HT1080 (cell line): ENCODE measurements around the gene OR10AD1. TPM values are rescaled to one million over a fixed set of nuclear protein-coding genes. Genes with fewer than 3 reads are reported as not detected.

ENCODE experiments used
- DNase-seq: peaks from one replicate; pipeline ENCODE4 v3.0.0-alpha.2; 2015; ENCODE audit warnings: low read depth
- total RNA-seq: library from RNA; depleted of rRNA; stranded (reverse); fragments of >200 nt; shearing (Covaris generic); gene quantifications from 2 replicates; pipeline ENCODE4 v1.2.3, GENCODE V29; 2014

The OR10AD1 gene
- total RNA-seq, 1 experiment from 2014 or later = not detected

DNA sequence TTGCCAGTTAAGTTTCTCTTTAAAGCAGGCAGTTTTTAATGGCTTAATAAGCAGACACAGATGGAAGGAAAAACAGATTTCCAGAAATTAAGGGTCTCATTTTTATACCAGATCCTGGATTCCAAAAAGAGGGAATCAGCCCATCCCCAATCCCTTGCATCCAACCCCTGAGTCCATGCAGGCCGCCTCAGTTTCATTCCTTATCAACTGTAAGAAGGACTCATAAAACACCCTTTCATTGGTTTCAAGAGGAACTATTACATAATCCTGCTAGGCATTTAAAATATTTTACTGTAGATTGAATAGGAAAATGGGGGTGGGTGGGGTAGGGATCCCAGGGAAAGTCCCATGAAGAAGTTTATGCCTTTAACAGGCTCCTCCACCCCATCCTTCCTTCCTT lies 10.2 kb downstream of the OR10AD1 start:
- DNase-seq = no peak

DNA sequence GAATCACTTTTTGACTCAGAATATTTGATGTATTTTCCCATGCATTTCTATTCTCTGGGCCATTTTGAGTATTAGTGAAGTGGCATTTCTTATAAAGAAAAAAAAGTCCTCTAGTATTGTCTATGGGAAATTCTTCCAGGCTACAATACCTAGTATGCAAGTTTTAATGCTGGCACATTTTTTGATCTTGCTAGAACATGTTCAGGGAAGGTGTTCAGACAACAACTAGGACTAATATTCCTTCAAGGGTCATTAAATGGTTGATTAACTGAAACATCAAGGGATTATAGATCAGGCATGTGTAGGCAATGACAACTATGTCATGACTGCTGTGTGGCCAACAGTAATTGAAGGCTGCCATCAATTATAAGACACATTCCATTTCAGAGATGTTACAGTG lies 12.0 kb downstream of the OR10AD1 start:
- DNase-seq = no peak

DNA sequence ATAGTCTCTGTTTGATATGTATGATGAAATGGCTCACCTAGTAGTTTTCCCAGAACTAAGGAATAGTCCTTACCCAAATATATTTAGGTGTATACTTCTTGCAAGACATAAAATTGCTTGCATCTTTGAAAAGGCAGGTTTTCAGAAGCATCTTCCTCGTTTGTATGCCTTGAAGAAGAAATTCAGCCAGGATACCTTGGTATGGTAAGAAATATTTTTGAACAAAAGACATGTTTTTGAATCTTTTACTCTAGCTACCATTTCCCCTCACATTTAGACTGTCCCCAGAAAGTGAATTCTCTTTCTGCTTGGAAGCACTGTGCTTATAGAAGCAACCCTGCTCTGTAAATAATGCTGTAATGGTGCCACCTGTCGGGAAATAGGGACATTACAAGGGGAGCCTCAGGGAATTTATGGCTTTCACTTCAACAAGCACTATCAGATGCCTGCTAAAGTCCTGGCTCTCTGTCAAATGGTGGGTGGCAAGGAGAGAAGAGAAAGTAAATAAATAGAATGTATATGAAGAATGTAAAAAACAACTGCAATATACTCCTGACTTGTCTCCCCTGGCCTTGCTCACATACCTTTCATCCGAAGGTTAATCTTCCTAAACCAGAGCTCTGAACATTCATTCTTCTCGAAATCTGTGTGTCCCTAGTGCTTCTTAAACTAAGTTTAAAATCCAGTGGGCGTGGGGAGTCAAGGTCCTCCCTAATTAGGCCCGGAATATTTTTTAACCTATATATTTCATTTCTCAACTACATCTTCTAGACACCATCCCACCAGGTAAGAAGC lies 13.6 kb downstream of the OR10AD1 start:
- peak; percentile 61 for DNase-seq

DNA sequence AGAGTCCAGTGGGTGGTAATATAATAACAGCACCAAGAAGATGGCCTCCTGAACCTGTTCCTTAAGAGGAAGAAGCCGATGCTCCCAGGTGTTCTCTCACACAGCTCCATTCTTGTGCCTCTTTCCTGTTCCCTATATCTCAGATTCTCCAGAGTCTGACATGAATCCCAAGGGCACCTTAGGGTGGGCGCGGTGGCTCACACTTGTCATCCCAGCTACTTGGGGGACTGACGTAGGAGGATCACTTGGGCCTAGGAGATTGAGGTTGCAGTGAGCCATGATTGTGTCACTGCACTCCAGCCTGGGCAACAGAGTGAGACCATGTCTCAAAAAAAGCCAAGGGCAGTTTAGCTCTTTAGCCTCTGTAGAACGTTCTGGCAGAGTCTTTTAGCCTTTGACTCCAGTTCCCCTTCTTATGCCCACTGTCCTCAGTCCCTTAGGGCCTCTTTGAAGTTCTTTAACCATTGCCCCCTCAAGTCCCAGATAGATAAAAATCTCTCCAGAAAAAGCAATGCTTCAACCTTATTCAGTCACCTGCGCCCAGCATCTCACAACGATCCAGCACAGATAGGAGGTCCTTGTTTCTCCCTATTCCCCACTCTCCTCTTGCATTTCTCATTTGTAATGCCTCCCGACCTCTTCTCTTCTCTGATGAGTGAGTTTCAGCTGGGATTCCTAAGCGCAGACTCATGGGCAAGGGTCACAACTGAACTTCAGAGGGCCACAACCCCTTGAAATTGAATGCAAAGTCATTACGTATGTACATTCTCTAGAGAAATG lies 15.0 kb downstream of the OR10AD1 start:
- no peak for DNase-seq

DNA sequence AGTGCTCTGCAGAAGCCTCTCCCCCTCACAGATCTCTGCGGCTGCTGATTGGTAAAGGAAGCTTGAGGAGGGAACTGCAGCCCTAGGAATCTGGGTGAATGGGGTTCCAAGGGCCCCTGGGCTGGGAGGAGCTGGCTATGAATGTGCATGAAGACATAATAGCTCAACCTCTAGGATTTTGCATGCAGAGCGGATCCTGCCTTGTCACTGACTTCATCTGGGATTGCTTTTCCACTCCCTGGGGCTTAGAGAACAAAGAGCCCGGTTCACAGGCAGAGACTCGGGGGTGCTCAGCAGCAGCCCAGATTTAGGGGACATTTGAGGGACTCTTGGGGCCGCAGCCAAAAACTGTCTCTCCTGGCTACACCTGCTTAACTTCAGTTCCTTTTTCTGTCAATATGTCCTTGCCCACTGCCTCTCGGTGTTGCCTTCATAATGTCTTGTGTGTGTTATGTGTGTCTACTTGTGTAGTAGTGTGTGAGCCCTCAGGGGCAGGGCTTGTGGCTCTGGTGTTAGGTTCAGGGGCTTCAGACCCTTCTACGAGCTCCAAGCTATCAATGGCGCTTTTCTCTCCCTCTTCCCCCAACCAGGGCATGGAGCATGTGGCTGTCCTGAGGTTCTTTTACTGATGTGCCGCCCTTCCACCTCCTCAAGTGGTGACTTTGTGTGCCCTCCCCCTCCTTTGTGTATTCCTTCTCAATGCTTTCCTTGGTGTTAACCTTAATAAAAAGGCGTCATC lies 17.7 kb downstream of the OR10AD1 start:
- no peak for DNase-seq

DNA sequence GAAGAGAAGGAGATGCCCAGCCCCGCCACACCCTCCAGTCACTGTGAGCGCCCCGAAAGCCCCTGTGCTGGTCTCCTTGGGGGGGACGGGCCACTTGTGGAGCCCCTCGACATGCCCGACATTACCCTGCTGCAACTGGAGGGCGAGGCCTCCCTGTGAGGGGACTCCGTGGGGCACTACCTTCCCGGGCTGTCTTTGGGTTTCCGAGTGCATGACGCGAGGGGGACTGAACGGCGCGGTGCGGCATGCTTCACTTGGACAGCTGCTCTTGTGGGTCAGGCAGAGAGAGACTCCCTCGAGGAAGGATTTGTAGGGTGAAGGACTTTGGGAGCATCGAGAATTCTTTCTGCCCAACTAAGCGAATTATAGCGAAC lies 18.6 kb downstream of the OR10AD1 start:
- DNase-seq = no peak

DNA sequence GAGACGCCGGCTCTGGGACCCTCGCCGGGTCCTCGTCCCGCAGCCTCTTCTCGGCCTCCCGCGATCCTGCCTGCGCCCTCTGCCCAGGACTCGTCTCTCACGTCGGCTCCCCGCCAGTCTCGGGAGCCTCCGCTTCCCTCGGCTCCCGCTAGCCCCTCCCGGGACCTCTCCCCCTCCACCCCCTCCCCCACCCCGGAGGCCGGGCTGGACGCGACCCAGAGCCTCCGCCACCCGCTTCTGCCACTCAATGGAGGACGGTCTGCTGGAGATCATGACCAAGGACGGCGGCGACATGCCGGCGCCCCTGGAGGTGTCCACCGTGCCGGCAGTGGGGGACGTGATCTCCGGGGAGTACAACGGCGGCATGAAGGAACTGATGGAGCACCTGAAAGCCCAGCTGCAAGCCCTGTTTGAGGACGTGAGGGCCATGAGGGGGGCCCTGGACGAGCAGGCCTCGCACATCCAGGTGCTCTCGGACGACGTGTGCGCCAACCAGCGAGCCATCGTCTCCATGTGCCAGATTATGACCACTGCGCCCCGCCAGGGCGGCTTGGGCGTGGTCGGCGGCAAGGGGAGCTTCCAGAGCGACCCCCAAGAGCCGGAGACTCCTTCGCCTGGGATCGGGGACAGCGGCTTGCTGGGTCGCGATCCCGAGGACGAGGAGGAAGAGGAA lies 19.1 kb downstream of the OR10AD1 start:
- DNase-seq = no peak

DNA sequence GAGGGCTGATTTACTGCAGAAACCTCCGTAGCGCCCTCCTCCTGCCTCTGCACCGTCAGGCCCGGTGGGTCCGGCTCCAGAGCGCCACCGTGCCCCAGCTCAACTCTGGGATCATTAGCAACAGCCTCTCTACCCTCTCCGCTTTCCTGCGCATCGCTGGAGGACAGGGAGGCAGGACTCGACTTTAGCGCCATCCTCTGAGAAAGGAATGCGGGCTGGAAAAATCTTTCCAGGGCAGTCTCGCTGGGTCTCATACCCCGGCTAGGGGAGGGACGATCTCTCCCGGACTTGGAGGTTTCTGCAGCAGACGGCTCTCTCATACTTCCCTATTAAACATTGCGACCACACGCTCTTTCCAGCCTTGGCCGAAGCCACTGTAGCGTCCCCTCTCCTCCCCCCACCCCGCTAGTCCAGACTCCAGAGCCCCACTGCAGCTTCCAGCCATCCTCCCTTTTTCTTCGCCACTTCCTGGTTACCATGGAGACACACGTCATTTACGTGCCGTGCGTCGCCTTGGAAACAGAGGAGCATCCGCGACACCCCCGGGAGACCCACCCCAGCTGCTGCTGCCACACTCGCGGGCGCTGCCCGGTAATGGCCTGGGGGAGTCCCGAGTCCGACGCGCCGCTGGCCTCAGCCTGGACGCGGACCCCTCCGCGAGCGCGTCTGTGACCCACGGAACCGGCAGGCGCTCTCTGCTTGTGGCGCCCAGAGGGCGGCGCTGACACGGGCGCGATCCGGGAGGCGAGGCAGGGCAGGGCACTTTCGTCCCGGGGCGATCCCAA lies 19.8 kb downstream of the OR10AD1 start, which contains the start of gene CCDC184:
Gene CCDC184, plus strand, starts transcription at position 554 of the 785 bp plus-strand sequence. CDS start 479 bp downstream, outside the sequence.
- peak; percentile 80 for DNase-seq

DNA sequence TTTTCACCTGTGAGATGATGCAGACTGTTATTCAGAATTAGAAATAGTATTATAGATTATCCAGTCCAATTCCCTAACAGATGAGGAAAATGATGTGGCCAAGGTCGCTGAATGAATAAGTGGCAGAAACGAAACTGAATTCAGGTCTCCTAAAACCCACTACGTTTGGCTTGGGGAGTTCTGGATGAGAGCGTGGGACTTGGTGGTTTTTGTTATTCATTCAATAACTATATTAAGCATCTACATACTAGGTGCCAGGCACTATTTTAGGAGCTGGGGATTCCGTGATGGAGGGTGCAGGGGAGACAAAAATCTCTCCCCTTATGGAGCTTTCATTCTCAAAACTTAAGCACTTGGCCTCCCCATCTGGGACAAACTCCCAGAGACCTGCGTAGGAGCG lies 20.5 kb downstream of the OR10AD1 start:
- no peak for DNase-seq

DNA sequence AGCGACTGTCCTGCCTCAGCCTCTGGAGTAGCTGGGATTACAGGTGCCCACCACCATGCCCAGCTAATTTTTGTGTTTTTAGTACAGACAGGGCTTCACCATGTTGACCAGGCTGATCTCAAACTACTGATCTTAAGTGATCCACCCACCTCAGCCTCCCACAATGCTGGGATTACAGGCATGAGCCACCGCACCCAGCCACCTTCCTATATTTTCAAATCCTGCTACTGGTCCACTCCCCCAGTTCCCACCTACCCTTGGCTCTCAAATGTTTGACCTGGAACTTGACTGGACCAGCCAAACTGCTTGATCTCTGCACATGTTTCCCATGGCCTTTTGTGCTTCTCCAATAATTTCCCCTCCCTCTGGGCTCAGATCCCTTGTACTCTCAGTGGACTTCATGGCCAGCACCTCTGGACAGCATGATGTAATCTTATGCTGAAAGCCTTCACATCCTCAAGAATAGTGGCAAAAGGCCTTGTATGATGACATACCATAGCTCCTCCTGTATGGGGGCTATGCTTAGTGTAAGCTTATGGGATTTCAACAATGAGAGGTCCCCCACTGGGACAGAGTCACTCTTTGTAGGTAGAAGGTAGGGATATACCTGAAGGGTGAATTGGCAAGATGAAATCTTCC lies 22.1 kb downstream of the OR10AD1 start:
- no peak for DNase-seq

DNA sequence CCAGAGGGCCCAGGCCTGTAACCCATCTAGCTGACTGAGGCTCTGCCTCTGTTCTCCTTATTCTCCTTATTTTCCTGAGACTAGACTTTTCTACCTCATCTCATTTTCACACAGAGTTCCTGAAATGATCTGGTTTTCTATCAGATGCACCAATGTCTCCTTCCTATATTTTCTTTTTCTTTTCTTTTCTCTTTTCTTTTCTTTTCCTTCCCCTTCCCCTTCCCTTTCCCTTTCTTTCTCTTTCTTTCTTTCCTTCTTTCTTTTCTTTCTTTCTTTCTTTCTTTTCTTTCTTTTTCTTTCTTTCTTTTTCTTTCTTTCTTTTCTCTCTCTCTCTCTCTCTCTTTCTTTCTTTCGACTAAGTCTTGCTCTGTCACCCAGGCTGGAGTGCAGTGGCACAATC lies 22.7 kb downstream of the OR10AD1 start:
- DNase-seq = no peak

DNA sequence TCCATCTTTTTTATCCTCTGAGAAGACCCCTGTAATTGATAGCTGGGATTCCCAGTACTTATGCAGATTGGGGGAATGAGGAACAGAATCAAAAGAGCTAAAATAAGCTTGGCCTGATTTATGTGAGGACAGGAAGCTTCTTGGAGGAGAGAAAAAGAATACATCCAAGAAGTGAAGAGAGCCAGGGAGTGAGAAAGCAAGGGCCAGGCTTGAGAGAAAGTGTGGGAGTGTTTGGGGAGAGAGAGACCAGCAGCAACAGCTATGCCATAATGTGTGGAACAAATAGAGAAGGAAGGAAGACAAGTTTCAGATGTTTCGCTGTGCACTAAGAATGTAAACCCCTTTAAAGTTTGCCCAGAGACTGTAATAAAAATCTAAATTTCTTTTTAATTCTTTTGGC lies 23.6 kb downstream of the OR10AD1 start:
- DNase-seq = no peak

DNA sequence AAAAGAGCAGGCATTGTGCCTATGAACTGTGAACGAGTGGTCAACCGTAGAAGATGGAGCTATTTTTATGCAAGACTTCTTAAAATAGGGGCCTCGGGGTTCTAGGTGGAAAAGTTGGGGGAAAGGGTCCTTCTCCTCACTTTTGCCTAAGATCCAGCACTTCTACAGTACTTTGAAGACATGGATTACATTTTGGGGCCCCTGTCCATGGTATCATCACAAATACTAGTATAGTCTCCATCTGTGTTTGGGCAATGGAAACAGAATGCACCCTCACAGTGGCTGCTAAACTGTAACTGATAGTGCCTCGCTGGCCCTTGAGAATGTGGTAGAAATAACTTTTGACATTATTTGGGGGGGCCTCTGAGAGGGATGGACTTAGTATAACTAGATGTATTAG lies 25.1 kb downstream of the OR10AD1 start:
- DNase-seq = no peak

DNA sequence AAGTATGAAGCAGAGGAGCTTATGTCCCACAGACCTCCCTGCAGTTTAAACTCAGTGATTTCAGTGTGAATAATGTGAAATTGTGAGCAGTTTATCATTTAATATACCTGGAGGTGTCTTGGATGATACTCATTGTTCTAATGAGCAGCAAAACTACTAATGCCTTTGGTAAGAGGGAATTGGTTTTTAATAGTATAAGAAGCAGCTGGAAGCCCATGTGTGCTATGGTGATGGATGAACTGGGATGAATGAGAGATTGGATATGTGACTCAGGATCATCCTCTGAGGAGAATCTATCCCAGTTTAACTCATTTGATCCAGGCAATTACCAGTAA lies 26.7 kb downstream of the OR10AD1 start:
- DNase-seq = no peak

DNA sequence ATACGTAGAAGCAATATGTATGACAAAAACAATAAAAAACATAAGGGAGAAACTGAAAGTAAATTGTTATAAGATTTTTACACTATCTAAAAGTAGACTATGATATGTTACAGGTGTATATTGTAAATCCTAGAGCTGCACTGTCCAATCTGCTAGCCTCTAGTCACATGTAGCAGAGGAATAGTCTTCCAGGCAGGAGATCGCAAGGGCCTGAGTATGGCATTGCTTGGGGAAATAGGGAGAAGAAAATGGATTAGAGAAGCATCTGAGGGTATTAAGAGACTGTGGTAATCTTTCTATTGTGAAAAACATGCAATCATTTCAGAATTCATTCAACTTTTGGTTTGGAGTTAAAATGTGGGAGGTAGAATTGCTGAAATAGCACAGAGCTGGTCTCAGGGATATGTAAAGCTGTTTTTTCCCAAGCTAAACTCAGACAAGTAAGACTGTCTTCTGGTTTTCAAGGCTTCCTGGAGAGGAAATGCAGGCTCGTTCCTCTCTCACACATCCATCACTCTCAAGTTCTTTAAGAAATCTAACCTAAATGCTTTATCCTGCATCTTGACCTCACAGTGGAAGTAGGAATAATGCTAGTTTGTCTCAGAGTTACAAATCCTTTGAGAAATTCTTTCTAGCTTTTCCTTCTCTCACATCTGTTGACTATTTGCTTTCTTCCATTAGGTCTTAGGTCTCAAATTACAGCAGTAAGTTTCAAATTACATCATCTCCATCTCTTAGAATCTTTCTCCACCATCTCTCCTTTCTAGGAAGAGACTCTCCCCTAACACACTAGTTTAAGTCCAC lies 27.3 kb downstream of the OR10AD1 start:
- no peak for DNase-seq

DNA sequence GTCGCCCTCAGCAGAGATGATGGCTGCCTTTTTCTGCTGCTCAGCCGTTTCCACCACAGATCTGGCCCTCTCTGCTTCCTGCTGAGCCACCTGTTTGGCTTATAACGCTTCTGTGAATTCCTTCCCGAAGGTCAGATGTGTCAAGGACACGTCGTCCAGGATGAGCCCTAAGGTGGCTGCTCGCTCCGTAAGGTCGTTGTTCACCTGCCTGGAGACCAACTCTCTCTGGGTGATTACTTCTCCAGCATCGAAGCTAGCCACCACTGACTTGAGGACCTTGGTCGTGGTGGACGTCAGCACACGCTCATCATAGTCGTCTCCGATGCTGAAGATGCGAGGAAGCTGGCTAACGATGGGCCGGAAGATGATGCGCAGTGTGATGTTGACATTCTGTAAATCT lies 34.1 kb downstream of the OR10AD1 start:
- DNase-seq = no peak

DNA sequence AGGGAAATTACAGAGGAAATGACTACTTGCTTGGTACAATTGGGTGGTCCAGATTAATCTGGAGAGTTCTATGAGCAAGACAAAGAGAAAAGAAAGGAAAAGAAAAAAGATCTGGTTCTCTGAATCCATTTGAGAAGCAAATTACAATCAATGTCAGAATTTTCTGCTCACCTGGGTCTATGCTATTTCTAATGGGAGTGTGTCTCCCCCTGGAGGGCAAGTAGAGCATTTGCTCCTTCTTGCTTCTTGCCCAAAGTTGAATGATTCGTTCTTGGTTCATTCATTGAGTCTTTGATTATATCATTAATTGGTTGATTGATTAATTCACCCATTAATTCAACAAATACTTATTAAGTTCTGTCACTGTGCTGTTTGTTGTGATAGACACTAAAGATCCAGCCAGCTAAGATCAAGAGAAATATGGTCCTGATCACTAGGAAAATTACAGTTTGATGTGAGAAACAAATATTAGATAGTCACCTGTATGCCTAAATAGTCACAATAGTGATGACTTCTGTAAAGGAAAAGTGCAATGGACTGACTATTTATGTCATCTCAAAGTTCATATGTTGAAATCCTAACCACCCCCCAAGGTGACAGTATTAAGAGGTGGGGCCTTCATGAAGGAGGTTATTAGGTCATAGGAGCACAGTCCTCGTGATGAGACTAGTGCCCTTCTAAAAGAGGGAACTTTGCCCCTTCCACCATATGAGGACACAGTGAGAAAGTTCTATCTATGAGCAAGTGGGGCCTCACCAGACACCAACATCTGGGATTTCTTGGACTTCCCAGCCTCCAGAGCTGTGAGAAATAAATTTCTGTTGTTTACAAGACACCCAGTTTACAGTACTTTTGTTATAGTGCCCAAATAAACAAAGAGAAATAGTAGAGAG lies 37.8 kb downstream of the OR10AD1 start:
- no peak for DNase-seq

DNA sequence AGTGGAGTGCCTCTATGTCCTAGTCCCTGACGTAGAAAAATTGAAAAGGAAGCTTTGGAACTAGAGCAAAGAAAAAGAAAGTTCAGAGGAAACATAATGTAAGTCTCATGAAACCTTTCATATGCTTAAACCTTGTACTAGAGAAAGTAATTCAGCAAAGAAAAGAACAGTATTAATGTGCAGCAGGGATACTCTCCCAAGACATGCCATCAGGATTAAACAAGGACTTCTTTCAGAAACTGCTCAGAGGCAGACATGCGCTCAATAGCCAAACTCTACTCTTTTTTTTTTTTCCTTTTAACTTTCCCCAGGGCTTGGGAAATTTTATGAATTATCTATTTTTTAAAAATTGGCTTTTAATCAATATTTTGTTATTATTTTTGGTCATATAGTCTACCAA lies 38.6 kb downstream of the OR10AD1 start:
- no peak for DNase-seq
